OCI-LY3 (cell line): ENCODE results near the gene COMMD1.
"Not testable (repeated sequence)": the region's sequence is repeated elsewhere in the genome, so short reads cannot be mapped to it uniquely, and the experiment has no call there.

Source experiments
- H2AFZ ChIP-seq: fragments of 200-600, 300-600 bp; shearing (Covaris generic); 2 replicates; pipeline ENCODE4 v1.6.0; 2014; ENCODE audit warnings: antibody characterized with exemption, low read depth, low read length
- H3K27ac ChIP-seq: fragments of 200-600, 300-600 bp; sonication (generic); 2 replicates; pipeline ENCODE4 v1.5.1; 2014; ENCODE audit warnings: mild to moderate bottlenecking, low read length, moderate library complexity, mixed read lengths
- H3K27me3 ChIP-seq: fragments of 200-600, 300-600 bp; sonication (generic); 2 replicates; pipeline ENCODE4 v1.6.1; 2014; ENCODE audit warnings: low read depth, low read length, mixed read lengths
- H3K36me3 ChIP-seq: fragments of 200-600, 300-600 bp; sonication (generic); replicated peaks from 2 replicates; pipeline ENCODE3; 2014; ENCODE audit warnings: low read depth, low read length, mixed read lengths
- H3K4me1 ChIP-seq: fragments of 300-600, 200-600 bp; sonication (generic); 2 replicates; pipeline ENCODE4 v1.6.1; 2014; ENCODE audit warnings: low read length, mixed read lengths
- H3K4me2 ChIP-seq: fragments of 200-600, 300-600 bp; sonication (generic); 2 replicates; pipeline ENCODE4 v1.6.1; 2014; ENCODE audit warnings: low read length, mixed read lengths
- H3K4me3 ChIP-seq: fragments of 300-600, 200-600 bp; sonication (generic); 2 replicates; pipeline ENCODE4 v1.5.1; 2014; ENCODE audit warnings: antibody characterized with exemption, mild to moderate bottlenecking, low read length, moderate library complexity
- H3K79me2 ChIP-seq: fragments of 300-600, 200-600 bp; shearing (Covaris generic); 2 replicates; pipeline ENCODE4 v1.6.1; 2014; ENCODE audit warnings: mild to moderate bottlenecking, low read length, mixed read lengths
- H3K9ac ChIP-seq: fragments of 300-600, 200-600 bp; shearing (Covaris generic); 2 replicates; pipeline ENCODE4 v1.6.0; 2014; ENCODE audit warnings: mild to moderate bottlenecking, low read length, moderate library complexity
- H3K9me3 ChIP-seq: fragments of 200-600, 300-600 bp; shearing (Covaris generic); 2 replicates; pipeline ENCODE4 v1.6.1; 2014; ENCODE audit warnings: low read length, mixed read lengths; ENCODE audit not compliant: insufficient read depth
- H4K20me1 ChIP-seq: fragments of 200-600, 300-600 bp; sonication (generic); 2 replicates; pipeline ENCODE4 v1.6.1; 2016; ENCODE audit warnings: low read length, mixed read lengths; ENCODE audit not compliant: insufficient read depth
- EZH2phosphoT487 ChIP-seq: fragments of 200-600 bp; shearing (Covaris generic); IDR thresholded peaks from 2 replicates; pipeline ENCODE4 v1.6.1; 2018; ENCODE audit warnings: antibody characterized with exemption, mixed run types, low read depth
- TF ChIP-seq, protein P1 (sequence below): fragments of 200-600, 300-600 bp; sonication (generic); IDR thresholded peaks from 2 replicates; pipeline ENCODE4 v1.5.1; 2014; ENCODE audit warnings: antibody characterized with exemption, low read length, low read depth

The COMMD1 gene

DNA sequence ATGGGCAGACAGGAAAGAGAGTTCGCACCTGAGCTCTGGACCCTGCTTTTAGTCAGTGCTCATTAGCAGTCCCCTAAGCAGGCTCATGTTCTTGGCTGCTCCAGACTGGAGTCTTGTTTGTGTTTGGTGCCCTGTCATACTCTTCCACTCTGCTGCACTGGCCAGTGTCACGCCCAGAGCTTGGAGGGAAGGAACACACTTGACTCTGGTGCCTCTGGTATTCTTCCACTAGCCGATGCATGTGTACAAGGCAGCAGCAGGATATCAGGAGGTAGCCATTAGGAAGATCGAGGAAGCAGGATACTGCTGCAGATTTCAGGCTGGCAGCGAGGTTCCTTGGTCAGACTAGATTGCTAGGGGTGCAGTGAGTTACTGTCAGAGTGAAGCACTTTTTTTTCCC, 209.1 kb downstream of the COMMD1 start:
- no peaks in the 10 kb centered on the region for H3K27me3 ChIP-seq
- H3K27ac ChIP-seq = no peak overlapping the region
- H4K20me1 ChIP-seq = no peaks in the 10 kb centered on the region
- H3K36me3 ChIP-seq = no peaks in the 10 kb centered on the region
- peaks cover 28% of the 10 kb centered on the region for H3K4me1 ChIP-seq
- no peak overlapping the region for H3K4me2 ChIP-seq
- H3K9me3 ChIP-seq = no peaks in the 10 kb centered on the region
- H3K9ac ChIP-seq = no peak overlapping the region
- TF ChIP-seq EZH2phosphoT487 = no peak
- TF ChIP-seq, protein P1, sequence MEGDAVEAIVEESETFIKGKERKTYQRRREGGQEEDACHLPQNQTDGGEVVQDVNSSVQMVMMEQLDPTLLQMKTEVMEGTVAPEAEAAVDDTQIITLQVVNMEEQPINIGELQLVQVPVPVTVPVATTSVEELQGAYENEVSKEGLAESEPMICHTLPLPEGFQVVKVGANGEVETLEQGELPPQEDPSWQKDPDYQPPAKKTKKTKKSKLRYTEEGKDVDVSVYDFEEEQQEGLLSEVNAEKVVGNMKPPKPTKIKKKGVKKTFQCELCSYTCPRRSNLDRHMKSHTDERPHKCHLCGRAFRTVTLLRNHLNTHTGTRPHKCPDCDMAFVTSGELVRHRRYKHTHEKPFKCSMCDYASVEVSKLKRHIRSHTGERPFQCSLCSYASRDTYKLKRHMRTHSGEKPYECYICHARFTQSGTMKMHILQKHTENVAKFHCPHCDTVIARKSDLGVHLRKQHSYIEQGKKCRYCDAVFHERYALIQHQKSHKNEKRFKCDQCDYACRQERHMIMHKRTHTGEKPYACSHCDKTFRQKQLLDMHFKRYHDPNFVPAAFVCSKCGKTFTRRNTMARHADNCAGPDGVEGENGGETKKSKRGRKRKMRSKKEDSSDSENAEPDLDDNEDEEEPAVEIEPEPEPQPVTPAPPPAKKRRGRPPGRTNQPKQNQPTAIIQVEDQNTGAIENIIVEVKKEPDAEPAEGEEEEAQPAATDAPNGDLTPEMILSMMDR = no peak
- H3K4me3 ChIP-seq = no peak overlapping the region
- H3K79me2 ChIP-seq = no peaks in the 10 kb centered on the region
- no peak overlapping the region for H2AFZ ChIP-seq

DNA sequence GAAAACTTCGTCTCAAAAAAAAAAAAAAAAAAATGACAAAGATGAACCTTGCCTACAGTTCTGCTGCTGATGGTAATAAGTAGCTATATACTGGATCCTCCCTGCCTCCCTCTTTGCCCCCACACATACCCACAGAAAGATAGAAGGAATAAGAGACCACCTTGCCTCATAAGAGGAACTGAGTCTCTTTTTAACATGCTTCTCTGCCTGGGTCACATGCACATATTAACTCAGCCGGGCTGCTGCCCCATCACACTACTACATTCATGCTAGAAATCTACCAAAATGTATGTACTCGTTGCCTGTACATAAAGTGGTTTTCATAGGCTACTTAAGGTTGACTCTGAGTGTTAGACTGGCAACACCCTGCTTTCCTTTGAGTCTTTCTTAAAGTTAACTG, 211.5 kb downstream of the COMMD1 start:
- Histone ChIP-seq H3K4me2 (peak overlapping the region; percentile 71), H3K27me3 (no peaks in the 10 kb centered on the region), H3K79me2 (no peaks in the 10 kb centered on the region), H3K27ac (no peak overlapping the region), H3K36me3 (no peaks in the 10 kb centered on the region), H4K20me1 (no peaks in the 10 kb centered on the region), H3K9ac (peak overlapping the region; percentile 9; the same call in 1 of the 2 replicates), H3K4me3 (peak overlapping the region; percentile 40), H2AFZ (peak overlapping the region; percentile 15), H3K9me3 (no peaks in the 10 kb centered on the region), H3K4me1 (peaks cover 37% of the 10 kb centered on the region)
- TF ChIP-seq EZH2phosphoT487 = no peak
- TF ChIP-seq, protein P1 = no peak

DNA sequence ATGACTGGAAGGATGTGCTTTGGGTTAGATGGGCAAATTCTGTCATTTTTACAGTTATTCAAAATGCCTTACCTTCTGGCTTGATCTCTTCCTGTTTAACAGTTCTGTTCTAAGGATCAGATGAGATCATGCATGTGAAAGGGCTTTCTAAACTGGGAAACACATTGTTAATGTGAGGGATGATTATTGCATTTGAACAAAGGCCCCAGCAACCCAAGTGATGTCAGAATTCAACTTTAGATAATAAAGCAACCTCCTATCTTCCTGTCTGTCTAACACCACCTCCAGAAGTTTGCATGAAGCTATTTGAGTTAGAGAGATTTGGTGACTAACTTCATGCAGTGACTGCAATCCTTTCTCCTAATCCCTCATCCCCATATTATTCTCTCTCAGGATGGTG, 212.7 kb downstream of the COMMD1 start:
- H3K4me2 ChIP-seq = no peak overlapping the region
- H3K4me1 ChIP-seq = peaks cover 32% of the 10 kb centered on the region
- no peaks in the 10 kb centered on the region for H4K20me1 ChIP-seq
- H2AFZ ChIP-seq = no peak overlapping the region
- no peaks in the 10 kb centered on the region for H3K79me2 ChIP-seq
- H3K27me3 ChIP-seq = no peaks in the 10 kb centered on the region
- H3K27ac ChIP-seq = no peak overlapping the region
- TF ChIP-seq, protein P1 = no peak
- TF ChIP-seq EZH2phosphoT487 = no peak
- H3K9ac ChIP-seq = no peak overlapping the region
- H3K9me3 ChIP-seq = no peaks in the 10 kb centered on the region
- H3K36me3 ChIP-seq = no peaks in the 10 kb centered on the region
- no peak overlapping the region for H3K4me3 ChIP-seq

DNA sequence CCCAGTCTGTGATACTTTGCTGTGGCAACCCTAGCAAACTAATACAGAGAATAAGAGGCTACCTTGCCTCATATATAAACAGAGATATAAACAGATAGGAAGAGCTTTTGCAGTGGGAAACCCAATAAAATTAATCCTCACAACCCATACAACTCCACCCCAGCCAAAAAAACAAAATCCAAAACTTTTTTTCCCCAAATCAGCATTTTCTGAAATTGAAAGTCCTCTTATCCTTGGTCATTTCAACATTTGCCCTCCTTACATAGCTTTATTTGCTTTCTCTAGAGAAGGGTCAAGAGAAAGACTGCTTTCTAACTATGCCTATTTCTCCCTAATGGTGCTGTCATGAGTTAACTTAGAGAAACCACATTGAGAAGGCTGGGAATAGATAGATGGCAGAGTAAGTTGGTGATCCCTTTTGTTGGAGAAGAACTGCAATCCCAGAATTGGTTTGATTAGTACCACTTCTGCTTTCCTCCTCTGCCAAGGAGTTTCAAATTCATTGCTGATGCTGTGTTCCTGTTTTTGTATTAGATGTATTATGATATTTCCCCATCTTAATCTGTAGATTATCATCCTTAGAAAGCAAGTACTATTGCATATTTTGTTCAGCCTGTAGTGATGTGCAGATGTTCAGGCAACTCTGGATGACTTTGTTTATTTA, 214.0 kb downstream of the COMMD1 start:
- Histone ChIP-seq H3K4me1 (peaks cover 32% of the 10 kb centered on the region), H3K9ac (no peak overlapping the region)

DNA sequence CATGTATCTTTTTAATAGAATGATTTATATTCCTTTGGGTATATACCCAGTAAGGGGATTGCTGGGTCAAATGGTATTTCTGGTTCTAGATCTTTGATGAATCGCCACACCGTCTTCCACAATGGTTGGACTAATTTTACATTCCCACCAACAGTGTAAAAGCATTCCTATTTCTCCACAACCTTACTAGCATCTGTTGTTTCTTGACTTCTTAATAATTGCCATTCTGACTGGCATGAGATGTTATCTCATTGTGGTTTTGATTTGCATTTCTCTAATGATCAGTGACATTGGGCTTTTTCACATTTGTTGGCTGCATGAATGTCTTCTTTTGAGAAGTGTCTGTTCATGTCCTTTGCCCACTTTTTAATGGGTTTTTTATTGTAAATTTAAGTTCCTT, 220.8 kb downstream of the COMMD1 start:
- H3K9me3 ChIP-seq, H3K9ac ChIP-seq, H3K79me2 ChIP-seq, H2AFZ ChIP-seq, H3K4me2 ChIP-seq, H3K36me3 ChIP-seq, H4K20me1 ChIP-seq, H3K27me3 ChIP-seq, H3K4me3 ChIP-seq, H3K27ac ChIP-seq: not testable (repeated sequence)
- H3K4me1 ChIP-seq = peaks cover 18% of the 10 kb centered on the region

More for the DNA sequence above, 214.0 kb downstream of the COMMD1 start:
- Histone ChIP-seq H3K27ac (no peak overlapping the region), H3K36me3 (no peaks in the 10 kb centered on the region), H3K9me3 (no peaks in the 10 kb centered on the region), H4K20me1 (no peaks in the 10 kb centered on the region), H3K79me2 (no peaks in the 10 kb centered on the region), H3K4me2 (no peak overlapping the region; the same call in 1 of the 2 replicates), H3K4me3 (no peak overlapping the region), H2AFZ (no peak overlapping the region), H3K27me3 (no peaks in the 10 kb centered on the region)
- TF ChIP-seq, protein P1 = no peak
- no peak for TF ChIP-seq EZH2phosphoT487
